Astrocyte of the cerebellum (primary cell): ENCODE results near the gene SNRPA1.

Experiments used
- DNase-seq: peaks from one replicate; pipeline ENCODE4 v3.0.0-alpha.2; 2011; ENCODE audit warnings: low read depth
- H3K4me3 ChIP-seq: 2 replicates; pipeline ENCODE4 v1.5.1; 2011; ENCODE audit warnings: mild to moderate bottlenecking, low read depth, low read length, moderate library complexity
- in situ Hi-C: cut with HindIII; loops from 2 replicates; pipeline ENCODE4 v1.10.0; 2017; ENCODE audit warnings: low sequenced_read_pairs
- TF ChIP-seq, protein P1 (sequence below): IDR thresholded peaks from 2 replicates; pipeline ENCODE4 v1.5.1; 2012; ENCODE audit warnings: low read length, low read depth, moderate library complexity, mild to moderate bottlenecking; ENCODE audit errors: missing control alignments

Gene SNRPA1

DNA sequence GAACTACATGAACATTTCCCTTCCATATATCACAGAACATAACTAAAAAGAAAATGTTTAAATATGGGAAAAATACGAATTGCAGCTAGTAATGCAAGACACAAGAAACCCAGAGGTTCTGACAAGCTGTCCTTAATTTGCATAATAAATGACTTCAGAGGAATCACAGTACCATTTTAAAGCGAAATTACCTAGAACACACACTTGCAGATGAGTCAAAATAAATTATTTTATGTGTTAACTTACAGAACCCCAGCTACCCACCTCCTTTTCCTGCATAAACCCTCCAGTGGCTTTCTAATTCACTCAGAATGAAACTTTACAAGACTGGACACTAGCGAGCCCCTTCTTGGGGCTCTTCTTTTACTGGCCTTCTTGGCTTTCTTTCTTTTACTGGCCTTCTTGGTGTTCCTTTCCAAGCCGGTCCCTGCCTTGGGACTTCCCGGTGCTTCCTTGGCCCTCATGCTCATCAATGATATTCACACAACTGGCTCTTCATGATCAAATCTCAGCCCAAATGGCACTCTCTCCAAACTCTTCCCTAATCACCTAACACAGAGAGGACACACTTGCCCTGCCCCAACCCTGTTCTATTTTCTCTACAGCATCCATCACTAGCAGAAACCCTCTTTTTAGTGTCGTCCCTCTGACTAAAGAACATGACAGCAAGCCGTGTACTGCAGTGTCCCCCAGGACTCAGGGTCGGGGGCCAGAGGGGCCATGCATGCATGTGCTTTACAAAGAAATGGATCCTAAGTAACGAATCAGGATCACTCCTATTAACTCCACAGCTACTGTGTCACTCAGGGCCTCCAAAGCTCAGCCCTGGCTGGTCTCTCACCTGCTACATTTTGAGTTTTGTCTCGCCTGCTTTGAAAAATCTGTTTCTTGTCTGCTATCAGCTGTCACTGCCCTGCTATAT is 48.0 kb downstream of the SNRPA1 start:
- DNase-seq: no peak

DNA sequence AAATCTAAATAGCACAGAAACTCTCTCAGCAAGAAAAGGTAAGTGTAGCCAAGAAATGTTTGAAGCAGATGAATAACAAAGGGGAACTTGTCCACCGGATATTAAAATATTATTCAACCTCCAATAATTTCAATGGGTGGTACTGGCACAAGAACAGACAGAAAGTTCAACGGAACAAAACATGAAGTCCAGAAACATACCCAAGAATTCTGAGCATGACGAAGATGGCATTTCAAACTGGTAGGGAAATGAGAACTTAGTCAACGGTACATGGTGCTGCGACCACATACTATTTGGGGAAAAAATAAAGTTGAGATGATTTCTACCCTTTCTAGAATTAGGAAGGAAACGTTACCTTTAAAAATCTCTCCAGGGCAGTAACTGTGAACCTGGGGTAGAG is 48.7 kb downstream of the SNRPA1 start:
- TF ChIP-seq, protein P1, sequence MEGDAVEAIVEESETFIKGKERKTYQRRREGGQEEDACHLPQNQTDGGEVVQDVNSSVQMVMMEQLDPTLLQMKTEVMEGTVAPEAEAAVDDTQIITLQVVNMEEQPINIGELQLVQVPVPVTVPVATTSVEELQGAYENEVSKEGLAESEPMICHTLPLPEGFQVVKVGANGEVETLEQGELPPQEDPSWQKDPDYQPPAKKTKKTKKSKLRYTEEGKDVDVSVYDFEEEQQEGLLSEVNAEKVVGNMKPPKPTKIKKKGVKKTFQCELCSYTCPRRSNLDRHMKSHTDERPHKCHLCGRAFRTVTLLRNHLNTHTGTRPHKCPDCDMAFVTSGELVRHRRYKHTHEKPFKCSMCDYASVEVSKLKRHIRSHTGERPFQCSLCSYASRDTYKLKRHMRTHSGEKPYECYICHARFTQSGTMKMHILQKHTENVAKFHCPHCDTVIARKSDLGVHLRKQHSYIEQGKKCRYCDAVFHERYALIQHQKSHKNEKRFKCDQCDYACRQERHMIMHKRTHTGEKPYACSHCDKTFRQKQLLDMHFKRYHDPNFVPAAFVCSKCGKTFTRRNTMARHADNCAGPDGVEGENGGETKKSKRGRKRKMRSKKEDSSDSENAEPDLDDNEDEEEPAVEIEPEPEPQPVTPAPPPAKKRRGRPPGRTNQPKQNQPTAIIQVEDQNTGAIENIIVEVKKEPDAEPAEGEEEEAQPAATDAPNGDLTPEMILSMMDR: no peak
- DNase-seq: no peak
- peak overlapping the region; percentile 20 for H3K4me3 ChIP-seq
- in situ Hi-C loops: loop anchor here (10.0 kb wide), 1 partner anchor 122 kb away; no protein-coding TSS in a partner anchor

More for the DNA sequence above, 48.0 kb downstream of the SNRPA1 start:
- in situ Hi-C loops: loop anchor here (10.0 kb wide), 1 partner anchor 122 kb away; no protein-coding TSS in a partner anchor
- H3K4me3 ChIP-seq: peak overlapping the region; percentile 20
- TF ChIP-seq, protein P1: no peak

DNA sequence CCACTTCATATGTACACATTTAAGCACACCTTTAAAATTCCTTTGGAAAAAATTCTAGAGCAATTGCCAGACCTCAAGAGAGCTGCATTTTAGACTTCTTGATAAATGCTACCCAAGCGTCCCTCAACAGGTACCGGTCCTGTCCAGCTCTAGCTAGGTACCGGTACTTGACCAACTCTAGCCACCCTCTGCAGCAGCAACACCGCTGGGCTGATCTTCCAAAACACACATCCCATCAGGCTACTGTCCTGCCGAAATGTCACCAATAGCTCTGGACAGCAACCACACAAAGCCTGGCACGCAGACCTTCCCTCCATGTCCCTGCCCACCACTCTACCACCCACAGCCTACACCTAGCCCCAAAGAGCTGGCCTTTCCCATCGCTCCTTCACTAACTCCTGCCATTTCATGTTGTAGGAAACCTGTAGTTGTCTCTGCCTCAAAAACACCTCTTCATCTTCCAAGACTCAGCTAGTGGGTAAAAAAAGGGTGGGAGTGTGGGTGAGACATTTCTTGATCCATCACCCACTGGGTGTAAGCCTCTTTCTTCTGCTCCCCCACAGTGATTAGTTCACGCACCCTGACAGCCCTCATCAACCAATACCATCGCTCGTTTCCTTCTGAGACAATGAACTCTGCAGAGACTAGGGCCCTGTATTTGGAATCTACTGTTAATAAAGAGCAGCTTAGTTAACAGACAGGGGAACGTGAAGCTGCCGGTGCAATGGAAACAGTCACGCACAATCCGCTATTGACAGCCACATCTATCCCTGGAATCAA is 50.0 kb downstream of the SNRPA1 start:
- in situ Hi-C loops: loop anchor here (5.0 to 10.0 kb wide), 2 partner anchors 120 to 153 kb away; no protein-coding TSS in a partner anchor
- H3K4me3 ChIP-seq: no peak overlapping the region
- DNase-seq: no peak
- TF ChIP-seq, protein P1: no peak

DNA sequence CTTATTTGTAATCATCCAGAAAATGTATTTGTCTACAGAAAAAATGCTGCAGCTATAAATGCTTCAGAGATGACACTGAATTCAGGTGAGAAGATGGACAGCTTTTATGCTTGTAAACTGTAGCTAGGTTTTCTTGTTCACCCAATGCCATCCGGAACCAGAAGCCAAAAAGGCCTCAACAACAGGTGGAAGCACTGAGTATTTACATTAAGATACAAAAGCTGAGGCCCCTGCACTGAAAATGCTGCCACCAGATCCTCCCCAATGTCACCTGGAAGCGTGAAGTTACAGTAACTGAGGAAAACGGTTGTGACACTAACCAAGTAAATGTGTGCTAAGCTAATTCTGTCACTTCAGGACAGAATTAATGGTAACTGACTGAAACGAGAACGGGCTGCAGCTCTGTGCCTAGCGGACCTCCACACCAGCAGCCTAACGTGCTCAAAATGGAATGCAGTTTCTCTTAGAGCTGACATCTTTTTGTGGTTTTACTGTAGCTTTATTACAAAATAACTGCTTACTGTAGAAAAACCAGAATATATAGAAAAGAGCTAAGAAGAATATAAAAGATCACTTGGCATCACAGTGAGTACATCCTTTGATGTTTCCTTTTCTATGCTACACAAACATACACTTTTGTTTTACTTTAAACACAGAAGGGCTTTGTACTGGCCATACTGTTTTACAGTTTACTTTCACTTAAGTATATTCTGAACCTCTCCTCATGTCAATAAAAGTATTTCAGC is 50.8 kb downstream of the SNRPA1 start:
- in situ Hi-C loops: loop anchor here (5.0 to 10.0 kb wide), 2 partner anchors 119 to 152 kb away; no protein-coding TSS in a partner anchor
- TF ChIP-seq, protein P1: no peak
- H3K4me3 ChIP-seq: no peak overlapping the region
- no peak for DNase-seq

DNA sequence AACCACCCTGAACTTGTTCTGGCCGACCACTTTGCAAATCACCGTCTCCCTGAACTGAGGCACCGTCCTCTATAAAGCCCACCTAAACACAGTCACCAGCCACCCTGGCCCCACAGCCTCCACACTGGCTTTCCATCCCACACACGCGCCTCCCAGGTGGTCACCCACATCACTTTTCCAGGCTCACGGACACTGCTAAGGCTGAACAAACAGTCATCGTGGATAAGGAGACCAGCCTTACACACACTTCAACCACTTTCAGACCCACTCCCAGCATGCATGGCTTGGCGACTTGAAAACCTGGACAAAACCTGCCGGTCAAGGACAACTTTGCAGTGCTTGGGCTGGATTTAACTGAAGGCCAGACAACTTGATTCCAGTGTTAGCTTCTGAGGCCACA is 51.6 kb downstream of the SNRPA1 start:
- in situ Hi-C loops: loop anchor here (5.0 to 10.0 kb wide), 2 partner anchors 119 to 151 kb away; no protein-coding TSS in a partner anchor
- TF ChIP-seq, protein P1: no peak
- no peak overlapping the region for H3K4me3 ChIP-seq
- no peak for DNase-seq

DNA sequence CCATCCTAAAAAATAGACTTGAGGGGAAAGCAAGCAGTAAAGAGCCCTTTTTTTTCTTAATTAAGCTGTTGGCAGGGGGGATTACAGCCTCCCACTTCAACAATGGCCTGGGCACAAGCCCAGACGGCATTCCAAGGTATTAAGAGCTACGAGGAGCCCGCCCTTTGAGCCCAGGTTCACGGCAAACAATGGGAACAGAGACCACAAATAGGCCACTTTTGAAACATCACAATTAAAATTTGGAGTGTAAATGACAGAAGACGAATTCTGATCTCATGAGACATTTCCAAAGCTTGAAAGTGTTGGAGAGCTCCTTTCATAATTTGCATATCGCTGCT is 52.1 kb downstream of the SNRPA1 start:
- in situ Hi-C loops: loop anchor here (5.0 to 10.0 kb wide), 2 partner anchors 118 to 151 kb away; no protein-coding TSS in a partner anchor
- TF ChIP-seq, protein P1: no peak
- no peak overlapping the region for H3K4me3 ChIP-seq
- DNase-seq: no peak
